A549 (cell line): ENCODE measurements around the gene LHCGR. TPM values are rescaled to one million over a fixed set of nuclear protein-coding genes. Genes with fewer than 3 reads are reported as not detected.

Source experiments
- ATAC-seq, 2 experiments: fragments of 200-7000 bp in 1 of 2; fragments of >200 bp in 1 of 2; cut with Nextera tagmentation in 1 of 2; cut with Tn5 transposase in 1 of 2; 3 replicates each; pipeline versions ENCODE4 v1.8.0 to v1.9.1; 2018 to 2020; ENCODE audit warnings: mild to moderate bottlenecking in 1 of 2, moderate library complexity in 1 of 2
- CTCF ChIA-PET: fragments of 300-600 bp; sonication (Branson Sonifier 250); formaldehyde crosslinking; extraction: SDS; loops from one replicate; lab custom pipeline; 2021; ENCODE audit warnings: antibody characterized with exemption, inconsistent platforms; lab: Yijun Ruan, JAX
- POLR2A ChIA-PET: fragments of 350-600 bp; formaldehyde crosslinking; extraction: SDS; loops from one replicate; lab custom pipeline; 2021; ENCODE audit warnings: antibody characterized with exemption, inconsistent platforms; lab: Yijun Ruan, JAX
- DNase-seq, 2 experiments: peaks; one replicate each; pipeline versions ENCODE4 v3.0.0 to v3.0.0-alpha.2; 2011 to 2016; ENCODE audit warnings: low read depth in 1 of 2, low spot score in 1 of 2
- FAIRE-seq: peaks from 2 replicates; lab custom pipeline; 2011; peaks lifted over from hg19 to GRCh38; lab: Jason Lieb, UNC
- H3K27ac ChIP-seq, 2 experiments: fragments of >200 bp; sonication (Bioruptor Twin); formaldehyde crosslinking; 3 replicates each; pipeline ENCODE4 v1.5.1; 2016 to 2017
- H3K4me1 ChIP-seq: fragments of >200 bp; sonication (Bioruptor Twin); formaldehyde crosslinking; 3 replicates; pipeline ENCODE4 v1.6.1; 2016
- H3K4me2 ChIP-seq: fragments of >200 bp; sonication (Bioruptor Twin); formaldehyde crosslinking; 3 replicates; pipeline ENCODE4 v1.6.1; 2016
- H3K4me3 ChIP-seq: fragments of >200 bp; sonication (Bioruptor Twin); formaldehyde crosslinking; 3 replicates; pipeline ENCODE4 v1.5.1; 2016
- H3K9me3 ChIP-seq: fragments of >200 bp; sonication (Bioruptor Twin); formaldehyde crosslinking; 3 replicates; pipeline ENCODE4 v1.6.1; 2016
- BHLHE40 ChIP-seq: IDR thresholded peaks from 2 replicates; pipeline ENCODE4 v1.6.1; 2012; ENCODE audit warnings: low read depth, low read length, inconsistent platforms
- CBX8 ChIP-seq: fragments of 200-600 bp; sonication (generic); IDR thresholded peaks from 2 replicates; pipeline ENCODE4 v1.6.1; 2016
- CEBPB ChIP-seq, 2 experiments: fragments of >200 bp in 1 of 2; sonication (Bioruptor Twin) in 1 of 2; formaldehyde crosslinking in 1 of 2; IDR thresholded peaks; 2 replicates each; pipeline ENCODE4 v1.6.1; 2012 to 2016
- E2F6 ChIP-seq: IDR thresholded peaks from 2 replicates; pipeline ENCODE4 v1.6.1; 2012; ENCODE audit warnings: low read depth, borderline replicate concordance
- EHMT2 ChIP-seq: fragments of 200-600 bp; sonication (generic); IDR thresholded peaks from 2 replicates; pipeline ENCODE4 v1.6.1; 2016; ENCODE audit warnings: antibody characterized with exemption, low read depth, mild to moderate bottlenecking, moderate library complexity
- EP300 ChIP-seq, 2 experiments: fragments of >200 bp; sonication (Bioruptor Twin); formaldehyde crosslinking; IDR thresholded peaks; 2 replicates in 1 of 2; 3 replicates in 1 of 2; pipeline ENCODE4 v1.6.1; 2016 to 2017
- ESRRA ChIP-seq: fragments of 150-350 bp; IDR thresholded peaks from 2 replicates; pipeline ENCODE4 v1.6.1; 2014; ENCODE audit warnings: mild to moderate bottlenecking, low read length, borderline replicate concordance
- GATA3 ChIP-seq: IDR thresholded peaks from 2 replicates; pipeline ENCODE4 v1.6.1; 2012; ENCODE audit warnings: borderline replicate concordance
- HDAC2 ChIP-seq: fragments of 200-600 bp; sonication (generic); IDR thresholded peaks from 2 replicates; pipeline ENCODE4 v1.6.1; 2016
- HEYL ChIP-seq: fragments of 250-450 bp; sonication (Bioruptor Pico); IDR thresholded peaks from 2 replicates; pipeline ENCODE4 v1.8.0; 2021; ENCODE audit warnings: mild to moderate bottlenecking, moderate library complexity
- HMGXB4 ChIP-seq: fragments of 250-450 bp; sonication (Bioruptor Pico); IDR thresholded peaks from 2 replicates; pipeline ENCODE4 v1.5.0; 2021; ENCODE audit warnings: mild to moderate bottlenecking, moderate library complexity, borderline replicate concordance
- HOXB13 ChIP-seq: fragments of 250-450 bp; sonication (Bioruptor Pico); IDR thresholded peaks from 2 replicates; pipeline ENCODE4 v1.5.0; 2020; ENCODE audit warnings: low read depth, mild to moderate bottlenecking, moderate library complexity
- HOXB5 ChIP-seq: fragments of 250-450 bp; sonication (Bioruptor Pico); IDR thresholded peaks from 2 replicates; pipeline ENCODE4 v1.5.0; 2020; ENCODE audit warnings: mild to moderate bottlenecking, moderate library complexity
- JUN ChIP-seq, 2 experiments: fragments of >200 bp; sonication (Bioruptor Twin); formaldehyde crosslinking; IDR thresholded peaks; 2 replicates in 1 of 2; 3 replicates in 1 of 2; pipeline ENCODE4 v1.6.1; 2016 to 2017
- MAFK ChIP-seq: fragments of 450-650 bp; IDR thresholded peaks from 2 replicates; pipeline ENCODE4 v1.6.1; 2014; ENCODE audit not compliant: partially characterized antibody
- MAZ ChIP-seq: fragments of 150-350 bp; IDR thresholded peaks from 2 replicates; pipeline ENCODE4 v1.6.1; 2014; ENCODE audit warnings: antibody characterized with exemption, low read depth, low read length, borderline replicate concordance
- POLR2AphosphoS2 ChIP-seq: conservative IDR thresholded peaks from 2 replicates; pipeline ENCODE4 v1.6.1; 2012; ENCODE audit warnings: low read length, improper control_type of control experiment, inconsistent platforms
- RAD21 ChIP-seq, 2 experiments: fragments of >200 bp in 1 of 2; sonication (Bioruptor Twin) in 1 of 2; formaldehyde crosslinking in 1 of 2; IDR thresholded peaks in 1 of 2; conservative IDR thresholded peaks in 1 of 2; 2 replicates in 1 of 2; 3 replicates in 1 of 2; pipeline ENCODE4 v1.6.1; 2012 to 2018; ENCODE audit warnings: inconsistent platforms in 1 of 2
- RCOR1 ChIP-seq: fragments of 150-350 bp; IDR thresholded peaks from 2 replicates; pipeline ENCODE4 v1.6.1; 2014; ENCODE audit warnings: antibody characterized with exemption, low read length, low read depth
- RFX5 ChIP-seq: fragments of 450-650 bp; IDR thresholded peaks from 2 replicates; pipeline ENCODE4 v1.7.1; 2014; ENCODE audit warnings: antibody characterized with exemption, mild to moderate bottlenecking, moderate library complexity
- RNF2 ChIP-seq: fragments of 200-600 bp; sonication (generic); IDR thresholded peaks from 2 replicates; pipeline ENCODE4 v1.6.1; 2016; ENCODE audit warnings: low read depth, mild to moderate bottlenecking, antibody characterized with exemption, moderate library complexity, borderline replicate concordance
- ZC3H11A ChIP-seq: fragments of 450-650 bp; IDR thresholded peaks from 2 replicates; pipeline ENCODE4 v1.6.1; 2014; ENCODE audit warnings: antibody characterized with exemption, mild to moderate bottlenecking
- WGBS: methylation state at CpG from one replicate; pipeline ENCODE4 v1.1.6; 2017; ENCODE audit errors: missing lambda C conversion rate; 5-methylcytosine and 5-hydroxymethylcytosine counted together
- polyA plus RNA-seq, 4 experiments: library from polyadenylated mRNA; depleted of rRNA in 3 of 4; stranded (reverse); fragments of >200 nt; fragmentation: RNase III in 1 of 4; extraction: RNeasy Plus Mini Kit Qiagen cat#74134 plus additional on column Dnase treatment in 1 of 4; gene quantifications; 2 replicates in 3 of 4; 3 replicates in 1 of 4; pipeline ENCODE4 v1.2.3, GENCODE V29; 2011 to 2017
- TF ChIP-seq, protein P1 (sequence below): fragments of >200 bp; sonication (Bioruptor Twin); formaldehyde crosslinking; IDR thresholded peaks from 3 replicates; pipeline ENCODE4 v1.5.1; 2016
- TF ChIP-seq, protein P2 (sequence below): fragments of >200 bp; sonication (Bioruptor Twin); formaldehyde crosslinking; IDR thresholded peaks from 2 replicates; pipeline ENCODE4 v1.6.1; 2016

Gene LHCGR
- polyA plus RNA-seq, 2 of the 4 experiments (the other 2 are of a cell fraction) = not detected

- POLR2A ChIA-PET = no interaction called here
- Histone ChIP-seq H3K4me1 (no peaks in the 10 kb centered on the region), H3K4me2 (no peak overlapping the region)
- ATAC-seq = no peak
- TF ChIP-seq HDAC2 = no peak
- no peak for TF ChIP-seq ESRRA
- TF ChIP-seq RAD21 (conservative IDR thresholded peaks at IDR 0.05 in 1 of 2, IDR thresholded peaks at IDR 0.05 in 1 of 2) = no peak
- no peak for TF ChIP-seq GATA3
- no peak for TF ChIP-seq RCOR1
- TF ChIP-seq EP300 (IDR thresholded peaks at IDR 0.05) = no peak
- no peak for TF ChIP-seq BHLHE40
- no peak for TF ChIP-seq RNF2
- no peak for TF ChIP-seq E2F6
- TF ChIP-seq HMGXB4 = no peak
- TF ChIP-seq HOXB5 = no peak
- no peak for TF ChIP-seq MAZ
- no peak for TF ChIP-seq HOXB13 (CRISPR knock-in tag)
- TF ChIP-seq EHMT2 = no peak
- TF ChIP-seq, all 56 proteins: peak for 0
- 38% methylated on average over 1 of the region's 1 CpG for WGBS
- FAIRE-seq (no peak), DNase-seq (no peak)
- H3K9me3 ChIP-seq = no peaks in the 10 kb centered on the region
- H3K27ac ChIP-seq = no peak overlapping the region
- no peak overlapping the region for H3K4me3 ChIP-seq
- CTCF ChIA-PET = interaction anchor here (1.1 kb wide), 1 partner anchor 9 kb away, joined by 3 read pairs; no protein-coding TSS in a partner anchor
These were observed 25.8 kb upstream of the LHCGR start for GRCh38 chr2:48781366-48781765.

GRCh38 chr2:48779019-48779716 is 23.6 kb upstream of the LHCGR start:
- no peak for DNase-seq
- 2% methylated on average over 4 of the region's 4 CpGs for WGBS
- Histone ChIP-seq H3K27ac (no peak overlapping the region), H3K4me2 (no peak overlapping the region)
- CTCF ChIA-PET = no interaction called here
- TF ChIP-seq, protein P1, sequence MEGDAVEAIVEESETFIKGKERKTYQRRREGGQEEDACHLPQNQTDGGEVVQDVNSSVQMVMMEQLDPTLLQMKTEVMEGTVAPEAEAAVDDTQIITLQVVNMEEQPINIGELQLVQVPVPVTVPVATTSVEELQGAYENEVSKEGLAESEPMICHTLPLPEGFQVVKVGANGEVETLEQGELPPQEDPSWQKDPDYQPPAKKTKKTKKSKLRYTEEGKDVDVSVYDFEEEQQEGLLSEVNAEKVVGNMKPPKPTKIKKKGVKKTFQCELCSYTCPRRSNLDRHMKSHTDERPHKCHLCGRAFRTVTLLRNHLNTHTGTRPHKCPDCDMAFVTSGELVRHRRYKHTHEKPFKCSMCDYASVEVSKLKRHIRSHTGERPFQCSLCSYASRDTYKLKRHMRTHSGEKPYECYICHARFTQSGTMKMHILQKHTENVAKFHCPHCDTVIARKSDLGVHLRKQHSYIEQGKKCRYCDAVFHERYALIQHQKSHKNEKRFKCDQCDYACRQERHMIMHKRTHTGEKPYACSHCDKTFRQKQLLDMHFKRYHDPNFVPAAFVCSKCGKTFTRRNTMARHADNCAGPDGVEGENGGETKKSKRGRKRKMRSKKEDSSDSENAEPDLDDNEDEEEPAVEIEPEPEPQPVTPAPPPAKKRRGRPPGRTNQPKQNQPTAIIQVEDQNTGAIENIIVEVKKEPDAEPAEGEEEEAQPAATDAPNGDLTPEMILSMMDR = no peak
- no peak for TF ChIP-seq JUN (IDR thresholded peaks at IDR 0.05)
- TF ChIP-seq HEYL = no peak
- no peak for TF ChIP-seq CEBPB (IDR thresholded peaks at IDR 0.05)
- no peak for TF ChIP-seq RFX5
- no peak for TF ChIP-seq POLR2AphosphoS2
- TF ChIP-seq ZC3H11A = no peak
- no peak for TF ChIP-seq MAFK
- no peak for TF ChIP-seq BHLHE40
- no peak for TF ChIP-seq CBX8
- TF ChIP-seq HDAC2 = no peak
- TF ChIP-seq E2F6 = no peak
- TF ChIP-seq, protein P2, sequence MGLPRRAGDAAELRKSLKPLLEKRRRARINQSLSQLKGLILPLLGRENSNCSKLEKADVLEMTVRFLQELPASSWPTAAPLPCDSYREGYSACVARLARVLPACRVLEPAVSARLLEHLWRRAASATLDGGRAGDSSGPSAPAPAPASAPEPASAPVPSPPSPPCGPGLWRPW = no peak
- TF ChIP-seq, all 56 proteins: peak for 0
- H3K4me1 ChIP-seq = no peaks in the 10 kb centered on the region
- POLR2A ChIA-PET = no interaction called here
- no peak overlapping the region for H3K4me3 ChIP-seq
- ATAC-seq = no peak
- FAIRE-seq = no peak
- H3K9me3 ChIP-seq = no peaks in the 10 kb centered on the region
